Measurements from ENCODE around the gene PCSK7. TPM values are rescaled to one million over a fixed set of nuclear protein-coding genes. Genes with fewer than 3 reads are reported as not detected.

Gene PCSK7
- total RNA-seq, 1 donor from 2014 or later, result 68.1 TPM

DNA sequence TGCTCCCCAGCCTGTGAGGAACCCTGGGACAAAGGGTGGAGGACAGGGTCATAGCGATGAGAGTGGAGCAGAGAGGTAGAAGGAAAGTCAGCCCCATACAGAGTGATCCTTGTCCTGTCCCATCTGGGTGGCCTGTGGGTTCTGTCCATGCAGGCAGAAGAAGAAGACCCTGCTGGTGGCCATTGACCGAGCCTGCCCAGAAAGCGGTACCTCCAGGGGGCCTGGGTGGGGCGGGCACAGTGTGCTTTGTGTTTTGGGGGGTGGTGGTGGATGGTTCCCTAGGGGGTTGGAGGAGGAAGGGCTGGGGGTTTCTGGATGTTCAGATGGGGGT is 45.5 kb downstream of the PCSK7 start:
- DNase-seq (ENCODE audit: low spot score), result peak; percentile 81

DNA sequence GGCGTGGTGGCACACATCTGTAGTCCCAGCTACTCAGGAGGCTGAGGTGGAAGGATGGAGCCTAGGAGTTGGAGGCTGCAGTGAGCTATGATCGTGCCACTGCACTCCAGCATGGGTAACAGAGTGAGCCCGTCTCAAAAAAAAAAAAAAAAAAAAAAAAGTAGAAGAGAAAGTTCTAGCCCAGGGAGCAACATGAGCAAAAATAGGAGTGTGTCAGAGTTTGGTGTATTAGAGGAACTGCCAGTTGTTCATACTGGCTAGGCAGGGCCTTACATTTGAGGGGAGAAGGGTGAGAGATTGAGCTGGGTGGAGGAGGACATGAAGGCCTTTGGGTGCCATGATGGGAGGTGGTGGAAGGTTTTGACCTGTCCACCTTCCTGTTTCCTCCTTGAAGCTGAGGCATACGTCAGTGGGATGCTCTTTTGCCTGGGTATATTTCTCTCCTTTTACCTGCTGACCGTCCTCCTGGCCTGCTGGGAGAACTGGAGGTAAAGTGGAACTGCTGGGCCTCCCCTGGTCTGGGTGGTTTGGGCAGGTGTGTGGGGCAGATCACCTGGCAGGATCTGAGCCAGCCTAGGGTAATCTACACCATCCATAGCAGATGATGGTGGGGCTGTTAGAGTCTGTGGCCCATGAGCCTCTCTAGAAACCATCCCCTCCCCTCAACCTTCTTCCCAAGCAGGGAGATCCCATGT is 46.0 kb downstream of the PCSK7 start:
- peak; percentile 62 for DNase-seq (ENCODE audit: low spot score)

DNA sequence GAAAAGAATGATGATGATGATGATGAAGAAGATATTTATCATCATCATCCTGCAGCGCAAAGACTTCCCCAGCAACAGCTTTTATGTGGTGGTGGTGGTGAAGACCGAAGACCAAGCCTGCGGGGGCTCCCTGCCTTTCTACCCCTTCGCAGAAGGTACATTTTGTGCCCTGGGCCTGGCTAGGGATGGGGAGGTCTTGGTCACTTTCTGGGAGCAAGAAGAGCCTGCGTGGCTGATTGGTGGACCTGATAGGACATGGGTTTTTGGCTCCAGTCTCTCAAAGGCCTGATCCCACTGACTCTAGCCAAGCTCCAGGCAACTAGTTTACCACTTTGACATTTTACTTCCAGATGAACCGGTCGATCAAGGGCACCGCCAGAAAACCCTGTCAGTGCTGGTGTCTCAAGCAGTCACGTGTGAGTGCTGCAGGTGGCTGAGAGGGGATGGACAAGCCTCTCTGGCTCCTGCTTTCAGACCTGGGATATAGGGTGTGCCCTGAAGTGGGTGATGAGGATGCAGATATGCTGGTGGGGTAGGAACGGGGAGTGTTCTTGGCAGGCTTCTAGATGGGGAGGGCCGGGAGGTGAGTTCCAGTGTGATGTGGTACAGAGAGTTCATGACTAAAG is 48.0 kb downstream of the PCSK7 start:
- peak; percentile 64 for DNase-seq (ENCODE audit: low spot score)

DNA sequence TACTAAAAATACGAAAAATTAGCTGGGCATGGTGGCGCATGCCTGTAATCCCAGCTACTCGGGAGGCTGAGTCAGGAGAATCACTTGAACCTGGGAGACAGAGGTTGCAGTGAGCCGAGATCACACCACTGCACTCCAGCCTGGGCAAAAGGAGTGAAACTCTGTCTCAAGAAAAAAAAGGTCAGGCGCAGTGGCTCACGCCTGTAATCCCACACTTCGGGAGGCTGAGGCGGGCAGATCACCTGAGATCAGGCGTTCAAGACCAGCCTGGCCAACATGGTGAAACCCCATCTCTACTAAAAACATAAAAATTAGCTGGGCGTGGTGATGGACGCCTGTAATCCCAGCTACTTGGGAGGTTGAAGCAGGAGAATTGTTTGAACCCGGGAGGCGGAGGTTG is 48.7 kb downstream of the PCSK7 start:
- peak; percentile 81 for DNase-seq (ENCODE audit: low spot score)

DNA sequence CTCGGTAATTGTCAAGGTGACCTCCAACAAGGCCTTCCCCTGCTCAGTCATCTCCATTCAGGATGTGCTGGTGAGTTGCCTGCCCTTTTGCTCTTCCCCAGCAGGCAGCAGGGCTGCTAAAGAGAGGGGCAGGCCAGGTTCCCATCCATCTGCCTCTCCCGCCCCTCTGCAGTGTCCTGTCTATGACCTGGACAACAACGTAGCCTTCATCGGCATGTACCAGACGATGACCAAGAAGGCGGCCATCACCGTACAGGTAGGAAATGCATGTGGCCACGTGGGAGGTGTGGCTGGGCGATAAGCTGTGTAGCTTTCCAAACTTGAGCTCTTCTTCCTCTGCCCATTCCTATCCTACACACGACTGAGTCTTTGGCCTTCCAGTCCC is 49.3 kb downstream of the PCSK7 start:
- peak; percentile 69 for DNase-seq (ENCODE audit: low spot score)

- peak; percentile 71 for DNase-seq (ENCODE audit: low spot score)
Observed at GRCh38 chr11:117181586-117182550, 50.0 kb downstream of the PCSK7 start.

DNA sequence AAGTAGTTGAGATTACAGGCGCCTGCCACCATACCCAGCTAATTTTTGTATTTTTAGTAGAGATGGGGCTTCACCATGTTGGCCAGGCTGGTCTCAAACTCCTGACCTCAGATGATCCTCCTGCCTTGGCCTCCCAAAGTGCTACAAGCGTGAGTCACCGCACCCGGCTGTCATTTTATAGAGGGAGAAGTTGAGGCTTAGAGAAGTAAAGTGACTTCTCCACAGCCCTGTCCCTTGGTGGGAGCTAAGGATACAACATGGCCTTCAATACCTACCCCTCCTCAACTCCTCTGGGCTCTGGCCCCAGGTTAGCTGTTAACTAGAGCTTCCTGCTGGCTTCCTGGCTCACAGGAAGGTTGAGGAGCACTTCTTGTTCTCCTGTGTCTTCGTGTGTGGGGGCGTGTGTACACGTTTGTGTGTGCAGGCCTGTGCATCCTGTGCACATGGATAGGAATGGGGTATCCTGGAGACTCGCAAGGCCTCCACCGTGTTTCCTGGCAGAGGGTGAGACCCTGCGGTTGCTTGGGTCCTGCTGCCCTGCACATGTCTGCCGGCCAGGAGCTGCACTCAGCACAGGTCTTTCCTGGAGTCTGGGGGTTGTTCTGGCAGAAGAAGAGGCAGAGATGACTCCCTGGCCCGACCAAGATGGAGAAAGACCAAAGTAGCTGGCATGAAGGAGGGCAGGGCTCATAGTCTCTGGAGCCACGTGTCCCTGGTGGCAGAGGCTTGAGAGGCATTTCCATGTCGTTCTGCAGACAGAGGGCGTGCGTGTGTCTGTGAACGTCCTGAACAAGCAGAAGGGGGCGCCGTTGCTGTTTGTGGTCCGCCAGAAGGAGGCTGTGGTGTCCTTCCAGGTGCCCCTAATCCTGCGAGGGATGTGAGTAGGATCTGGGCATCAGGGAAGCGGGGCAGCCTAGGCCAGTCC is 51.0 kb downstream of the PCSK7 start:
- peak; percentile 90 for DNase-seq (ENCODE audit: low spot score)

DNA sequence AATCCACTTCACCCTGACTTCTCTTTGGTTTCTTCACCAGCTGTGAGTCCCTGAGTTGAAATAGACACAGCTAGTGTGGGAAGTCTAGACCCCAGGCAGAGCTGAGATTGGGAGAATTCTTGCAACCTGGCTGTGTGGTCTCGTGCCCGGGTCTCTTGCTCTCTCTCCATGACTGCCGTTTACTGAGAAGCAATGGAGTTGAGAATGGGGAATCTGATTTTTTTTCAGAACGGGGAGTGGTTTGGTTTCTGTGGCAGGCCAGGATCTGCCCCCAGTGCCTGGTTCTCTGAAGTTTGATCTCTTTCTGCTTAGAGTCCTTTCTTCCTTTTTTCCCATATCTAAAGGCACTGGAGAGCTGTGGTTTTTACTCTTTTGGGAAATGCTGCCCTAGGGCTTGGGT is 51.9 kb downstream of the PCSK7 start:
- DNase-seq (ENCODE audit: low spot score), result peak; percentile 33

GRCh38 chr11:117179048-117179999 is 52.5 kb downstream of the PCSK7 start:
- peak; percentile 90 for DNase-seq (ENCODE audit: low spot score)

DNA sequence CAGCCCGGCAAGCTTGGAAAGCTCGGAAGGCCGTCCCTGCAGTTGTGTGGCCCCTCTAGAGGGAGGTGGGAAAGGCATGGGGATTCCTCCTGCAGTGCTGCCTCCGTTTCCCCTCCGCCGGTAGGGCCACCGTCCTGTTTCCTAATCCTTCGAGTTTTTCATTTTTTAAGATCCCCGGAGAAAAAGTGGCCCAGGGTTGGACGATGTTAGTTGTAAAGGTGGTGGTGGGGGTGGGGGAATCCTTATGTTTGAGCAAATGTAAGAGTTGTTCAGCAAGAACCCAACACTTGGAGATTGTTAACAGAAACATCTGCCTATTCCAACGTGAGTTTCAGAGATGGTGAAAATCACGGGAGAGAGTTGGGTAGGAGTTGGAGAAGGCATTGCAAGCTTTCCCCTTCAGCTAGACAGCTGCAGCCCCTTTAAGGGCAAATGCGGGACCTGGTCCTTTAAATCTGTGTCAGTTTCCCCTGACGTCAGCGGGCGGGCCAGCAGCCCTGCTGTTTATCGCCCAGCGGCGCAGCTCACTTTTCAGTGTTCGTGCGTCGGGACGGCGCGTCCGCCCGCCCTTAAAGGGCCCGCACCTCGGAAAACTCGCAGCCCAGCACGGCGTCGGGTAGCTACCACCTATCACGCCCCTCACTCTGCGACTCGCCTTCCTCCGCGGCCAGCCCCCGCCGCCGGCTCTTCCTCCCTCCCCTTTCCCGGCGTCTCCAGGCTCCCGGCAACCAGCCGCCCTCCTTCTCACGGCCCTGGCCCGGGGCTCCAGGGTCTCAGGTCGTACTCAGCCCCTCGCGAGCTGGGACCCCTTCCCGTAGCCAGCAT is 53.5 kb downstream of the PCSK7 start, which contains the start of gene SIDT2:
SIDT2 (plus strand) TSS at position 534 of the 825 bp plus-strand sequence. CDS start 521 bp downstream, outside the sequence.
- peak; percentile 98 for DNase-seq (ENCODE audit: low spot score)

DNA sequence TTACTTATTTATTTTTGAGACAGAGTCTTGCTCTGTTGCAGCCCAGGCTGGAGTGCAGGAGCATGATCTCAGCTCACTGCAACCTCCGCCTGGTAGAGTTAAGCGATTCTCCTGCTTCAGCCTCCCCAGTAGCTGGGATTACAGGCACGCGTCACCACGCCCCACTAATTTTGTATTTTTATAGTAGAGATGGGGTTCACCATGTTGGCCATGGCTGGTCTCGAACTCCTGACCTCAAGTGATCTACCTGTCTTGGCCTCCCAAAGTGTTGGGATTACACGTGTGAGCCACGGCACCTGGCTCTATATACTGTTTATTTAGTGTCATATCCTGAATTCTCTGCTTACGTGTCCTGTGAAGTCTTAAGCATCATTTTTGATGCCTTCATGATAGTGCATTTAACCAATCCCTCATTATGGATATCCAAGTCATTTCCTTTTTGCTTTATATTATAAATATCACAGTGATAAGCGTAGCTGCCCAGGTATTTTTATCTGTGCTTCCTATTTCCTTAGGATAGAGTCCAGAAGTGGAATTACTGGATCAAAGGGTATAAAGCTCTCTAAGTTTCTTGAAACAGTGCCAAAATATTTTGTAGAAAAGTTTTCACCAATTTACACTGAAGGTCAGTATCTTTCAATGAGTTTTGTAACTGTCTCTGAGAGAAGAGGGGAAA is 54.2 kb downstream of the PCSK7 start:
- DNase-seq (ENCODE audit: low spot score), result peak; percentile 37

- DNase-seq (ENCODE audit: low spot score), result peak; percentile 39
Observed at GRCh38 chr11:117176186-117176585, 55.7 kb downstream of the PCSK7 start.

DNA sequence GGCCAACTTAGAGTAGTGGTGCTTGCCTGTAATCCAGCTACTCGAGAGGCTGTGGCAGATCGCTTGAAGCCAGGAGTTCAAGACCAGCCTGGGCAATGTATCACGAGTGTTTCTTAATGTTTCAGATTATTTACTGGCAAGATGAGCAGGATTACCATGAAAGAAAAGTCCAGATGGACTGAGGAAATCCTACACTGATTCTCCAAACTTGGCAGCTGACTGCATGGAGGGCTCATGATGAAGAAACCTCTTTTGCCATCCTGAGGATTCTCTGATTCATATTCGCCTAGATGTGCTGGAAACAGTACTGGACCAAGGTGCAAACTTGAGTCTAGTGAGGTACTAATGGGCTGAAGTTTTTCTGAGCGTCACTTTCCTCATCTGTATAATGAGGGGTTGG is 56.1 kb downstream of the PCSK7 start:
- DNase-seq (ENCODE audit: low spot score), result no peak

GRCh38 chr11:117175104-117175503 is 56.8 kb downstream of the PCSK7 start:
- DNase-seq (ENCODE audit: low spot score), result peak; percentile 37

GRCh38 chr11:117172724-117173421 is 59.0 kb downstream of the PCSK7 start:
- no peak for DNase-seq (ENCODE audit: low spot score)

- no peak for DNase-seq (ENCODE audit: low spot score)
Observed at GRCh38 chr11:117171404-117172061, 60.3 kb downstream of the PCSK7 start.

DNA sequence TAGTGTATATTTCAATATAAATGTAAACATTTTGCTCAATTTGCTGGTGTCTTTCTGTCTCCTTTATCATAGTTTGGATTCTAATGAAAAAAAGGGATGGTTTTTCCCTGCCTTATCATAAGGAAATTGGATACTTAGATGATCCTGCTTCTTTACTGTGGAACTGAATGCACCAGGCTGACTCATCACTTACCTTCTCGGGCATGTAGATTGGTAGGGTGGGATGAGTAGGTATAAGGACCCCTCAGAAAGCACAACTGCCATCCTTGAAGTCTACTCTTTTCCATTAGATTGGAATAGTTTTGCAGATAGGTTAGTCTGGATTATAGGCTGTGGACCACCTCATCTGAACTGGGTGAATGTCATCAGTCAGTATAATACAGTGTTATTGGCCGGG is 60.9 kb downstream of the PCSK7 start:
- DNase-seq (ENCODE audit: low spot score), result no peak

Data from mesenteric fat pad (tissue), 1 donor.